A673 (cell line): ENCODE measurements around the gene BTBD19.

Experiments
- CTCF ChIP-seq: fragments of 300-800, 200-600 bp; sonication (generic); conservative IDR thresholded peaks from 2 replicates; pipeline ENCODE4 v1.5.1; 2017; ENCODE audit warnings: low read depth, mild to moderate bottlenecking, antibody characterized with exemption, low read length, moderate library complexity, mixed read lengths
- EZH2 ChIP-seq: fragments of 200-600 bp; sonication (generic); IDR thresholded peaks from 2 replicates; pipeline ENCODE4 v1.6.1; 2017; ENCODE audit warnings: borderline replicate concordance, low read depth, mild to moderate bottlenecking, mixed read lengths, antibody characterized with exemption, low read length; ENCODE audit not compliant: poor library complexity, severe bottlenecking

- TF ChIP-seq CTCF (no peak), EZH2 (no peak)
Observed at GRCh38 chr1:44787506-44787905, 20.8 kb upstream of the BTBD19 start.
